Anterior cingulate cortex (tissue), 58 donors: ENCODE data around the gene GOSR2.

ENCODE experiments used
- DNase-seq, 58 donors: peaks; one replicate each; lab custom pipeline; 2025; lab: John Stamatoyannopoulos, UW

The GOSR2 gene

DNA sequence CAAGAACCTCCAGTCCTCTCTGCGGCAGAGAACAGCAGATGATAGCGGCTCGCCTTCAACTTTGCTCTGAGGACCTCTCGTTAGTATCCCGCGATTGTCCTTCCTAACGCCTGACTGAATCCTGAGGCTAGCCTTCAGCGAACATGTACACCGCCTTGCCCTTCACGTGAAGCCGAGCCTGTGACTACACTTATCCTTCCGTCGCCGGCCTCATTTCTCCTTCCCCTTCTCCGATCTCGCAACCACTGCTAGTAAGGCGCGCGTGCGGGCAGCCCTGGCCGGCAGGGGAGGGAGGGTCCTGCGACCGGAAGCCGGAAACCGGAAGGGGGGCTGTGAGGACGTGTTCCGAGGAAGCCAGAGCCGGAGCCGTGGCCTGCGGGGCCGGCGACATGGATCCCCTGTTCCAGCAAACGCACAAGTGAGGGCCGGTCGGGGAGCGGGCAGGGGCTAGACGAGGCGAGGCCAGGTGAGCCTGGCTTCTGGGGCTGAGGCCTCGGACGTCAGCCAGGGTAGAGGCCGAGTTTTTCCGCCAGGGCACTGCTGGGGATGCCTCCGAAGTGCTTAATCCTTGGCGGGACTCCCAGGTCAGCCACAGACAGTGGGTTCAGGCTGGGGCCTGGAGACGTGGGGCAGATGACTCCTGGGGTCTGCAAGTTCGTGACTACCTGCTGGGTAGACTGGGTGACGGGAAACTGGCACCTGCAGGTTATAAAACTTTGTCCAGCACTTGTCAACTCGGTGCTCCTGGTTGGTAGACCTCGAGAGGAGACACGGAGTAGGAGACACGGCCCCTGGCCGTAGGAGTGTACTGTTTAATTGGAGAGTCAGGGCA is at the start of gene GOSR2:
TSS of gene GOSR2 (plus strand) at position 357 of the 832 bp plus-strand sequence. CDS start at position 390, 33 bp downstream.
- DNase-seq = peak in 57 of 58 donors; percentile 71 to 95 (median 87)

- DNase-seq = no peak
These were observed 48.9 kb upstream of the GOSR2 start for GRCh38 chr17:46873941-46874645.

DNA sequence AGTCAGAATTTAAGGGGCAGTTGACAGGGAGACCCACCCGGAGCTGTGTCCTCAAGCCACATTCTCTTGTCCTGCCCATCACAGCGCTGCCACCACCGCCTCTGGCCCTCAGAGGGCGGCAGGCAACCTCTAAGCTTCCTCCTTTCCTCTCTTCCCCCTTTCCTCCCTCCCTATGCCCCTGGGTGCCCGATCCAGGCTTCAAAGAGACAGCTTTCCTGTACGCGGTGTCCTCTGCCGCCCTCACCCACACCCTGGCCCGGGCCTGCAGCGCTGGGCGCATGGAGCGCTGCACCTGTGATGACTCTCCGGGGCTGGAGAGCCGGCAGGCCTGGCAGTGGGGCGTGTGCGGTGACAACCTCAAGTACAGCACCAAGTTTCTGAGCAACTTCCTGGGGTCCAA is 48.1 kb upstream of the GOSR2 start:
- no peak for DNase-seq

GRCh38 chr17:46875849-46876352 is 47.1 kb upstream of the GOSR2 start:
- no peak for DNase-seq

GRCh38 chr17:46876353-46876887 is 46.5 kb upstream of the GOSR2 start:
- DNase-seq = no peak

DNA sequence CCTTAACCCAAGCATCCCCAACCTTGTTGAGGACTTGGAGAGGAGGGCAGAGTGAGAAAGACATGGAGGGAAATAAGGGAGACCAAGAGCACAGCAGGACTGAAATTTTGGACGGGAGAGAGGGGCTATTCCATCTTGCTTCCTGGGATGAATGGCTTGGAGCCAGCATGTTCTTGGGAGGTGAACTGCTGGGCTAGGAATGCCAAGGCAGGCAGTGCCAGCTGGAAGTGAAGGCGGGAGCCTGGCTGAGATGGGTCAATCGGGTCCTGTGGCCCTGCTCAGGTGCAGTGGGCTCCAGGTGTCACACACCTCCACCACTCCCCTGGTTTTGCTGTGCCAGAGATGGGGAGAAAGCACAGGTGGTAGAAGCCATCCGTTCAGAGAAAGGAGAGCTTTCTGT is 46.0 kb upstream of the GOSR2 start:
- no peak for DNase-seq

- DNase-seq = no peak
These were observed 45.5 kb upstream of the GOSR2 start for GRCh38 chr17:46877466-46877865.

GRCh38 chr17:46878055-46878454 is 44.9 kb upstream of the GOSR2 start:
- DNase-seq = peak in 13 of 58 donors; percentile 4 to 41 (median 18)

DNA sequence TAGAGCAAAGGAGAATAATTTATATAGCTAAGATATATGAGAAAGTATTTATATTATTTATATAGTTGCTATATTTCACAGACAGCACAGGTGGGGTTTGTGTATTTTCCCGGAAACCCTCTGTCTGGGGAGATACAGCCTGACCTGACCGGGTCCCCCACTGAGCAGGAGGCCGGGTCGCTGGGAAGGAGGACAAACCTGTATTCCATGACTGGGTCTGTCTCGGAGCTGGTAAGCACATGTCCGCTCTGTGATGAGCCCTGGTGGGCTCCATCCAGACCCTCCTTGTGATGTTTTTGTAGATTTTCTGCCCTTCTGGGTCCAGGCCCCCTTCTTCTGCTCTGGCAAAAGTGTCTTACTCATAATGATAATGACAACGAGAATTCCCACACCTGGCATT is 43.9 kb upstream of the GOSR2 start:
- no peak for DNase-seq

DNA sequence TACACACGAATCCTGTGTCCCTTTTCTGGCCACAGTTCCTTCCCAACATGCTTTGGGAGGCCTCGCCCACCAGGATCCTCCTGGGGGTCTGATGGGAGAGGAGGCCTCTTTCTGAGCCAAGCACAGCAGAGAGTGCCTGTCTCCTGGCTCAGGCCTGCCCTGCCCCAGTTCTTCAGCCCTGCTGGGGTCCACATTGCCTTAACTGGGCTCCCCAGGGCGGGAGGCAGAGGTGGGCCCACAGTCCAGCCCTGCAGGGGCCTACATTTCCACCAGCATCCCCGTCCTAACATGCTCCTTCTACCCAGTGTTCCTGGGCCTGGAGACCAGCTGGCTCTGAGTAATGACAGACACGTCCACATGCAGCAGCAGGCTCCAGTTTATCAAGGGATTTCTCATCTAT is 41.9 kb upstream of the GOSR2 start:
- DNase-seq = no peak

DNA sequence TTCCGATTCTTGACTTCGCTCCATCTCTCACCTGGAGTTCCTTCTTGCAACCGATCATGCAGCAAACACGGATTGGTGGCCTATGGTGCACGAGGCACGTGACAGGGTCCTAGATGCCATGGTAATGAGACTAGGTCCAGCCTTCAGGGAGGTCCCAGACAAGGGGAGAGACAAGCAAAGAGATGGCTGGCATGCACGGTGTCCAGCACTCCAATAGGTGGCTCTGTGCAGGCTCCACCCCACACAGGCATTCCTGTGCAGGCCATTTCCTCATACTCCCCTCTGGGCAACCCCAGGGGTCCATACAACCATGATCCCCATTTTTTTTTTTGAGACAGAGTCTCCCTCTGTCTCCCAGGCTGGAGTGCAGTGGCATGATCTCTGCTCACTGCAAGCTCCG is 40.3 kb upstream of the GOSR2 start:
- no peak for DNase-seq

DNA sequence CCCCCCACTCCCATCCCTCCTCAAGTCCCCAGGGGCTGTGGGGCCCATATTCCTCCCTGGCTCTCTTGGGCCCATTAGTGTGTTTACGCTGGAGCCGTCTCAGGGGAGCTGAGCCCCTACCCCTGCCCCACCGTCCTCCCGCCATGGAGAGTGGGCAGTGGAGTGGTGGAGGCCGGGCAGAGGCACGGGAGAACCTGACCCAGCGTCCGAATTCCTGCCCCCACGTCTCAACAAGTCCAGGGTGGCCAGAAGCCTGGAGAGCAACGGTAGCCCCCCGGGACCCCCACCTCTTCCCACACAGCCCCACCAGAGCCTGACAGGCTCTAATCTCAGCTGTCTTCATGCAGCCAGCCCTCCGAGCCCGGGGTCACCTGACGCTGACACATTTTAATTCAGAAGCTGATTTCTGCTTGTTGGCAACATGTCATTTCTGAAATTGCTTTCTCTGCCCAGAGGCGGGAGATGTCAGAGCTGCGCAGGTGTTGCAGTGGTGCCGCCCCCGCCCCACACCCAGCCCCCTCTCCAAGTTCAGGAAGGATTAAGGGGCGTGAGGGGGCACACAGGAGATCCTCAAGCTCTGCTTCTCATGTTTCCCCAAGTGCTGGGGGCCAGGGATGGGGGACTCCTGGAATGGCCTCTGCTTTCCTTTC is 39.0 kb upstream of the GOSR2 start:
- DNase-seq = no peak

DNA sequence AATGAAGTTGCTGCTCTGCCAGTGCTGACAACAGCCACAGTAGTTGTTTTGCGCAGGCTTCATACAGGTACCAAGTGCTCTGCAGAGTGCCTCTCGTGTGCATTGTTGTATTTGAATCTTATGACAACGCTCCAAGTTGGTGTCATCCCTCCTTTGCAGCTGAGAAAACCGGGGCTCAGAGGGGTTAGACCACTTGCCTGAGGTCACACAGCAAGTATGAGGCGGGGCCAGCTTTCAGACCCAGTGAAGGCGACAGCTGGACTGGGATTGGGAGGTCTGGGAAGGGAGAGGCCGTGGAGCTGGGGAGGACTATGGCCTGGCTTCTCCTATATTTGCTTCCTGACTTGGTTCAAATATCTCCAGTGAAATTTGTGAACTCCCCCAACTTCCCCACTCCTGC is 38.4 kb upstream of the GOSR2 start:
- DNase-seq = no peak

- DNase-seq = no peak
These were observed 37.3 kb upstream of the GOSR2 start for GRCh38 chr17:46885415-46886309.

GRCh38 chr17:46886310-46886663 is 36.7 kb upstream of the GOSR2 start:
- no peak for DNase-seq

- DNase-seq = no peak
These were observed 35.2 kb upstream of the GOSR2 start for GRCh38 chr17:46887717-46888116.

- no peak for DNase-seq
These were observed 34.2 kb upstream of the GOSR2 start for GRCh38 chr17:46888727-46889126.

DNA sequence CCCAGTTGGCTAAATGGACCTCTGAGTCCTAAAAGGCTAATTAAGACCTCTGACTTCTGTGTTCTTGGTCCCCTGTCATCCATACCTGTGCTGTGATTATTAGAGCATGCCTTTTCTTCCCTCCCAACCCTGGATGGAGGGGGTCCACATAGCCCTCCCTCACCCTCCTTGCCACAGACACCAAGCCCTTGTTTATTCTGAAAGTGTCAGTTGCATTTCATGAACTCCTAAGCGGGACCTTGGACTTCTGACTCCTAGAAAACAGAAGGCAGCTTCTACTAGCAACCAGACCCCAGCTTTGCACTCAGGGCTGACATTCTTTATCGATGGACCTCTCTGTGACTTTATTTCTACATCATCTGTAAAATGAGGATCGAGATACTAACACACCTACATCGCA is 33.4 kb upstream of the GOSR2 start:
- DNase-seq = no peak

DNA sequence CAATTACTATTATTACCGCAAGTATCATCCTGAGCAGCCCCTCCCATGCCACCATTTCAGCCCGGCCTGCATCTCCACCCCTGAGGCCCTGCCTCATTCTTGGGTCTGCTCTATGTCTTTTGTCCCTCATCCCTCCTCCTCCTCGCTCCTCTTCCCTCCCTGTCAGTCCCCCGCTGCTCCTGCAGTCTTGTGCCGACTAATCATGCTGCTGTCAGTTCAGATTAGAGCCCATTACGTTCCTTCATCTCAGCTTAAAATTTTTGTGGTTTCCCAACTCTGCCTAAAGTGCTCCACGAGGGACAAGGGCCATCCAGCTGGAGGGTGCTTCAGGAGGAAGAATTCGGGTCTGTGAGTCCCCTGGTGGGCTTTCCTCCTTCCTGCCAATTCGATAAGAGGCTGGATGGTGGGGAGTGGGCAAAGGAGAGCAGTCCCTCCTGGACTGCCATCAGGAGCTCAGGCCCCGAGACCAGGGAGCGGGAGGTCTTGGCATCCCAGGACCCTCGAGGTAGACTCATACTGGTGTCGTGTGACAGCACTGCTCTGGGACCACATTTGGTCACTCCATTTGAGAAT is 32.9 kb upstream of the GOSR2 start:
- DNase-seq = no peak

GRCh38 chr17:46890638-46891037 is 32.3 kb upstream of the GOSR2 start:
- no peak for DNase-seq
